Activated T-helper 2 cell treated with anti-CD3 and anti-CD28 coated beads, Interferon-gamma antibody, Interleukin-2, Interleukin-4, amounts not matched to agents 10 μg/mL and 5 μg/mL and 100 μg/mL, durations not matched to agents 14 hours and 24 hours and 36 hours (primary cell): Measurements from ENCODE around the gene PLEKHN1. TPM values are rescaled to one million over a fixed set of nuclear protein-coding genes. Genes with fewer than 3 reads are reported as not detected.
"Not testable (repeated sequence)": the region's sequence is repeated elsewhere in the genome, so short reads cannot be mapped to it uniquely, and the experiment has no call there.

ENCODE experiments used
- DNase-seq: peaks from one replicate; pipeline ENCODE4 v3.0.0; 2021; ENCODE audit warnings: low spot score
- H3K27ac Mint-ChIP-seq: one replicate; pipeline ENCODE4 v1.8.0; 2021; ENCODE audit warnings: mixed read lengths
- H3K27me3 Mint-ChIP-seq: one replicate; pipeline ENCODE4 v1.8.0; 2021; ENCODE audit warnings: low read depth, mixed read lengths
- H3K36me3 Mint-ChIP-seq: one replicate; pipeline ENCODE4 v1.8.0; 2021; ENCODE audit warnings: low read depth, mixed read lengths
- H3K4me1 Mint-ChIP-seq: one replicate; pipeline ENCODE4 v1.8.0; 2021; ENCODE audit warnings: low read depth, mixed read lengths
- H3K4me3 Mint-ChIP-seq: one replicate; pipeline ENCODE4 v1.8.0; 2021; ENCODE audit warnings: low read depth, mild to moderate bottlenecking, moderate library complexity, mixed read lengths
- H3K9me3 Mint-ChIP-seq: one replicate; pipeline ENCODE4 v1.8.0; 2021; ENCODE audit warnings: mixed read lengths
- intact Hi-C: fragments of 100-400 bp; cut with micrococcal nuclease; formaldehyde crosslinking; loops from one replicate; pipeline ENCODE4 v1.15.1; 2023
- total RNA-seq: library from RNA; stranded (reverse); gene quantifications from 2 replicates; pipeline ENCODE4 v1.2.3, GENCODE V29; 2022

Gene PLEKHN1
- total RNA-seq, 1 donor from 2014 or later = 3.7 TPM

- peaks cover 3% of the 10 kb centered on the region for H3K4me1 Mint-ChIP-seq
- intact Hi-C loops = no loop called here
- peaks cover 27% of the 10 kb centered on the region for H3K27me3 Mint-ChIP-seq
- H3K4me3 Mint-ChIP-seq = no peak overlapping the region
- H3K9me3 Mint-ChIP-seq = no peaks in the 10 kb centered on the region
- no peak overlapping the region for H3K27ac Mint-ChIP-seq
- no peak for DNase-seq
- H3K36me3 Mint-ChIP-seq = peaks cover 30% of the 10 kb centered on the region
Observed at GRCh38 chr1:942411-942821, 23.9 kb upstream of the PLEKHN1 start.

GRCh38 chr1:942864-943533 is 23.3 kb upstream of the PLEKHN1 start:
- Mint-ChIP-seq H3K36me3 (peaks cover 30% of the 10 kb centered on the region), H3K27ac (no peak overlapping the region), H3K4me1 (peaks cover 3% of the 10 kb centered on the region), H3K27me3 (peaks cover 23% of the 10 kb centered on the region), H3K4me3 (no peak overlapping the region), H3K9me3 (no peaks in the 10 kb centered on the region)
- DNase-seq = no peak
- intact Hi-C loops = no loop called here

- intact Hi-C loops = no loop called here
- H3K27me3 Mint-ChIP-seq = peaks cover 16% of the 10 kb centered on the region
Observed at GRCh38 chr1:943545-944340, 22.5 kb upstream of the PLEKHN1 start.

GRCh38 chr1:944341-945325 is 21.6 kb upstream of the PLEKHN1 start:
- Mint-ChIP-seq H3K9me3 (no peaks in the 10 kb centered on the region), H3K36me3 (peaks cover 45% of the 10 kb centered on the region), H3K27ac (no peak overlapping the region), H3K4me3 (no peak overlapping the region), H3K27me3 (peaks cover 11% of the 10 kb centered on the region), H3K4me1 (peaks cover 3% of the 10 kb centered on the region)
- intact Hi-C loops = no loop called here
- DNase-seq = no peak

More at GRCh38 chr1:943545-944340, 22.5 kb upstream of the PLEKHN1 start:
- Mint-ChIP-seq H3K27ac (no peak overlapping the region), H3K36me3 (peaks cover 36% of the 10 kb centered on the region), H3K4me3 (no peak overlapping the region), H3K9me3 (no peaks in the 10 kb centered on the region), H3K4me1 (peaks cover 3% of the 10 kb centered on the region)
- DNase-seq = no peak

GRCh38 chr1:945688-946556 is 20.4 kb upstream of the PLEKHN1 start:
- intact Hi-C loops = no loop called here
- H3K27me3 Mint-ChIP-seq = peaks cover 7% of the 10 kb centered on the region
- no peaks in the 10 kb centered on the region for H3K9me3 Mint-ChIP-seq
- peaks cover 3% of the 10 kb centered on the region for H3K4me1 Mint-ChIP-seq
- H3K4me3 Mint-ChIP-seq = no peak overlapping the region
- H3K36me3 Mint-ChIP-seq = peaks cover 56% of the 10 kb centered on the region
- DNase-seq = no peak
- H3K27ac Mint-ChIP-seq = no peak overlapping the region

GRCh38 chr1:946811-947210 is 19.5 kb upstream of the PLEKHN1 start:
- H3K36me3 Mint-ChIP-seq = peaks cover 63% of the 10 kb centered on the region

GRCh38 chr1:947958-948357 is 18.3 kb upstream of the PLEKHN1 start:
- H3K36me3 Mint-ChIP-seq = peaks cover 63% of the 10 kb centered on the region
- no peaks in the 10 kb centered on the region for H3K9me3 Mint-ChIP-seq
- no peaks in the 10 kb centered on the region for H3K4me1 Mint-ChIP-seq
- no peak for DNase-seq
- no peak overlapping the region for H3K27ac Mint-ChIP-seq
- H3K4me3 Mint-ChIP-seq = no peak overlapping the region
- H3K27me3 Mint-ChIP-seq = peaks cover 4% of the 10 kb centered on the region
- intact Hi-C loops = no loop called here

More at GRCh38 chr1:946811-947210, 19.5 kb upstream of the PLEKHN1 start:
- H3K27ac Mint-ChIP-seq, H3K9me3 Mint-ChIP-seq, H3K4me3 Mint-ChIP-seq, DNase-seq, H3K27me3 Mint-ChIP-seq, H3K4me1 Mint-ChIP-seq, intact Hi-C loops: not testable (repeated sequence)

GRCh38 chr1:950268-950667 is 16.0 kb upstream of the PLEKHN1 start:
- Mint-ChIP-seq H3K4me3 (no peak overlapping the region), H3K36me3 (peaks cover 69% of the 10 kb centered on the region)
- no peak for DNase-seq

GRCh38 chr1:950881-951280 is 15.4 kb upstream of the PLEKHN1 start:
- DNase-seq = no peak
- Mint-ChIP-seq H3K27ac (no peak overlapping the region), H3K9me3 (no peaks in the 10 kb centered on the region), H3K27me3 (no peaks in the 10 kb centered on the region), H3K36me3 (peaks cover 68% of the 10 kb centered on the region), H3K4me3 (no peak overlapping the region), H3K4me1 (no peaks in the 10 kb centered on the region)
- intact Hi-C loops = no loop called here

More at GRCh38 chr1:950268-950667, 16.0 kb upstream of the PLEKHN1 start:
- Mint-ChIP-seq H3K27me3 (no peaks in the 10 kb centered on the region), H3K27ac (no peak overlapping the region), H3K9me3 (no peaks in the 10 kb centered on the region), H3K4me1 (no peaks in the 10 kb centered on the region)
- intact Hi-C loops = no loop called here

GRCh38 chr1:951364-951763 is 14.9 kb upstream of the PLEKHN1 start:
- Mint-ChIP-seq H3K27me3 (no peaks in the 10 kb centered on the region), H3K27ac (no peak overlapping the region), H3K4me3 (no peak overlapping the region), H3K4me1 (no peaks in the 10 kb centered on the region), H3K36me3 (peaks cover 67% of the 10 kb centered on the region), H3K9me3 (no peaks in the 10 kb centered on the region)
- intact Hi-C loops = no loop called here
- no peak for DNase-seq

- H3K4me1 Mint-ChIP-seq = no peaks in the 10 kb centered on the region
- no peak overlapping the region for H3K4me3 Mint-ChIP-seq
- no peak for DNase-seq
- H3K9me3 Mint-ChIP-seq = no peaks in the 10 kb centered on the region
- intact Hi-C loops = no loop called here
- H3K27me3 Mint-ChIP-seq = no peaks in the 10 kb centered on the region
- no peak overlapping the region for H3K27ac Mint-ChIP-seq
- H3K36me3 Mint-ChIP-seq = peaks cover 69% of the 10 kb centered on the region
Observed at GRCh38 chr1:952201-952600, 14.1 kb upstream of the PLEKHN1 start.

GRCh38 chr1:952603-953002 is 13.7 kb upstream of the PLEKHN1 start:
- peaks cover 70% of the 10 kb centered on the region for H3K36me3 Mint-ChIP-seq

More at GRCh38 chr1:952603-953002, 13.7 kb upstream of the PLEKHN1 start:
- no peaks in the 10 kb centered on the region for H3K9me3 Mint-ChIP-seq
- DNase-seq = no peak
- no peak overlapping the region for H3K27ac Mint-ChIP-seq
- no peaks in the 10 kb centered on the region for H3K27me3 Mint-ChIP-seq
- H3K4me1 Mint-ChIP-seq = peaks cover 3% of the 10 kb centered on the region
- no peak overlapping the region for H3K4me3 Mint-ChIP-seq
- intact Hi-C loops = no loop called here
